ENCODE data around the gene ARID1A.

The ARID1A gene

DNA sequence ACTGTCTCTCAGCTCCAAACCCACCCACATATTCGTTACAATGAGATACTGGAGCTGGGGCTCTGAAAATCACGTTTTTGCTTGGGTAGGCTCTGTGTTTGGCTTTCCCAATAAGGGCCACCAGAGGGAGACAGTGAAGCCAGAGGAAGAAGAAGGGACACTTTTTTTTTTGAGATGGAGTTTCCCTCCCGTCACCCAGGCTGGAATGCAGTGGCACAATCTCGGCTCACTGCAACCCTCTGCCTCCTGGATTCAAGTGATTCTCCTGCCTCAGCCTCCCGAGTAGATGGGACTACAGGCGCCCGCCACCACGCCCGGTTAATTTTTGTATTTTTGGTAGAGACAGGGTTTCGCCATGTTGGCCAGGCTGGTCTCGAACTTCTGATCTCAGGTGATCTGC, 114.3 kb downstream of the ARID1A start:
- peak; percentile 88 for DNase-seq (ENCODE audit: low spot score)

DNA sequence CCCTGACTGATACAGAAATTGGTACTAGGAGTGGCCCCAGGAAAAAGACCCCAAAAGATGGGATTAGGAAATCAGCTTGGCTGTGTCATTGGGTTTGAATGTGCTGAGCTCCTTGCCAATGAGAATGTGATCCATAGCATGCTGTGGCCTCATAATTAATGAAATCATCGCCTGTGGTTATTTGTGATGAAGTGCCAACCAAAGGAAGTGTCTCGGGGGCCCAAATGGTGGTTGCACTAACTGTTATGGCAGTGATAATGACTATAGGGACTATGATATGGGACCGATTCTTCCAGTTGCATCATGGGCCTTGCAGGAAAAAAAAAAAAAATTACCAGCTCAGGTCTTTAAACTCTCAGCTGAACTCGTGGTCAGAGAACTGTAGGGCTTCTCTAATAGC, 115.2 kb downstream of the ARID1A start:
- TF ChIP-seq, protein P1, sequence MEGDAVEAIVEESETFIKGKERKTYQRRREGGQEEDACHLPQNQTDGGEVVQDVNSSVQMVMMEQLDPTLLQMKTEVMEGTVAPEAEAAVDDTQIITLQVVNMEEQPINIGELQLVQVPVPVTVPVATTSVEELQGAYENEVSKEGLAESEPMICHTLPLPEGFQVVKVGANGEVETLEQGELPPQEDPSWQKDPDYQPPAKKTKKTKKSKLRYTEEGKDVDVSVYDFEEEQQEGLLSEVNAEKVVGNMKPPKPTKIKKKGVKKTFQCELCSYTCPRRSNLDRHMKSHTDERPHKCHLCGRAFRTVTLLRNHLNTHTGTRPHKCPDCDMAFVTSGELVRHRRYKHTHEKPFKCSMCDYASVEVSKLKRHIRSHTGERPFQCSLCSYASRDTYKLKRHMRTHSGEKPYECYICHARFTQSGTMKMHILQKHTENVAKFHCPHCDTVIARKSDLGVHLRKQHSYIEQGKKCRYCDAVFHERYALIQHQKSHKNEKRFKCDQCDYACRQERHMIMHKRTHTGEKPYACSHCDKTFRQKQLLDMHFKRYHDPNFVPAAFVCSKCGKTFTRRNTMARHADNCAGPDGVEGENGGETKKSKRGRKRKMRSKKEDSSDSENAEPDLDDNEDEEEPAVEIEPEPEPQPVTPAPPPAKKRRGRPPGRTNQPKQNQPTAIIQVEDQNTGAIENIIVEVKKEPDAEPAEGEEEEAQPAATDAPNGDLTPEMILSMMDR (IDR thresholded peaks at IDR 0.05; ENCODE audit: extremely low read depth, missing control alignments) = no peak
- DNase-seq (ENCODE audit: low spot score) = no peak

More for the DNA sequence above, 114.3 kb downstream of the ARID1A start:
- TF ChIP-seq, protein P1 (IDR thresholded peaks at IDR 0.05; ENCODE audit: extremely low read depth, missing control alignments) = peak; percentile 72

DNA sequence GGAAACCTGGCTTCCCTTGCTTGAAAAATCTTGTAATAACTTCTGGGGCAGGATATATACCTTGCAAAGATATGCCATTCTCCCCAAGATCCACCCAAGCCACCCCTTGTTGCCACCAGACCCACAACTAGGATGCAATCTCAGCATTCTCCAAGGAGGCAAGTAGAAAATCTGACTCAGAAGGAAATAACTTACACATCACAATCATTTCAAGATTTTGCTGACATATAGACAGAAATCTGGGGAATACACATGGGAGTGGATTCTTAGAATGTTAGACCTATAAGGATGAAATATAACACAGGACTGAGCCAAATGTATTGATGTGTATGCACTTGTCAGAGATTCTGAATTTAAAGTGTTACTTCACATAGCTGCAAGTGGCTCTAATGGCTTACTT, 115.9 kb downstream of the ARID1A start:
- no peak for DNase-seq (ENCODE audit: low spot score)
- TF ChIP-seq, protein P1 (IDR thresholded peaks at IDR 0.05; ENCODE audit: extremely low read depth, missing control alignments) = no peak

DNA sequence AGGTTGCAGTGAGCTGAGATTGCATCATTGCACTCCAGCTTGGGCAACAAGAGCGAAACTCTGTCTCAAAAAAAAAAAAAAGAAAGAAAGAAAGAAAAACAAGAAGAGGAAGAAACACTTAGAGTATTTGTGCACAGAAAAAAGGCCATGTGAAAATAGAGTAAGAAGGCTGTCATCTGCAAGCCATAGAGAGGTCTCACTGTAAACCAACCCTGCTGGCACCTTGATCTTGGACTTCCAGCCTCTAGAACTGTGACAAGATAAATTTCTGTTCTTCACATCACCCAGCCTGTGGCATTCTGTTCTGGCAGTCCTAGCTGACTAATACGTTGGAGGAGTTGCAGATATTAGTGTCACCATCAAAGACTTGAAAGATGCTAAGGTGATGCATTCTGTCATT, 118.6 kb downstream of the ARID1A start:
- DNase-seq (ENCODE audit: low spot score) = no peak
- TF ChIP-seq, protein P1 (IDR thresholded peaks at IDR 0.05; ENCODE audit: extremely low read depth, missing control alignments) = no peak

DNA sequence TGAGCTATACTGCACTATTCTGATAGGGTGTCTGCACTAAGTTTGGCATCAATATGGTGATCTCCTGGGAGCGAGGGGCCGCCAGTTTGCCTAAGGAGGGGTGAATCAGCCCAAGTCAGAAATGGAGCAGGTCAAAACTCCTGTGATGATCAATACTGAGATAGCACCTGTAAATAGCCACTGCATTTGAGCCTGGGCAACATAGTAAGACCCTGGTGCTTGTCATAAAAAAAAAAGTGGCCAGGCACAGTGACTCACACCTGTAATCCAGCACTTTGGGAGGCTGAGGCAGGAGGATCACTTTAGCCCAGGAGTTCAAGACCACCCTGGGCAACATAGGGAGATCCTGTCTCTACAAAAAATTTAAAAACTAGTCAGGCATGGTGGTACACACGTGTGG, 119.1 kb downstream of the ARID1A start:
- TF ChIP-seq, protein P1 (IDR thresholded peaks at IDR 0.05; ENCODE audit: extremely low read depth, missing control alignments) = no peak
- DNase-seq (ENCODE audit: low spot score) = no peak

DNA sequence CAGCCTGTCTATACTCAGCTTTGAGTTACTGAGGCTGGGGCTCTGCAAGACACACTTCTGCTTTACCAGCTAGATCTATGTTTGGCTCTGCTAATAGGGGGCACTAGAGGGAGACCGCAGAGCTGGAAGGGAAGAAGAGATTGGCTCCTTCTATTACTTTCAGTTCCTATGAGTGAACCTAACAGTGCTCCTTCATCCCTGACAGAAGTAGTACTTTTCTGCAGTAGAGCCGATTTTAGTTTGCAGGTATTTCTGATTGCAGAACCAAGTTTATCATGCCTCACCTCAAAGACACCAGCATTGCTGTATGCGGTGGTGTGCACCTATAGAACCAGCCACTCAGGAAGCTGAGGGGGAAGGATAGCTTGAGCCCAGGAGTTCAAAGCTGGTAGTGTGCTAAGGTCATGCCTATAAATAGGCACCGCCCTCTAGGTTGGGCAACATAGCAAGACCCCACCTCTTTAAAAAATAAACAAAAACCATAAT, 125.0 kb downstream of the ARID1A start:
- DNase-seq (ENCODE audit: low spot score) = peak; percentile 89
- TF ChIP-seq, protein P1 (IDR thresholded peaks at IDR 0.05; ENCODE audit: extremely low read depth, missing control alignments) = no peak

DNA sequence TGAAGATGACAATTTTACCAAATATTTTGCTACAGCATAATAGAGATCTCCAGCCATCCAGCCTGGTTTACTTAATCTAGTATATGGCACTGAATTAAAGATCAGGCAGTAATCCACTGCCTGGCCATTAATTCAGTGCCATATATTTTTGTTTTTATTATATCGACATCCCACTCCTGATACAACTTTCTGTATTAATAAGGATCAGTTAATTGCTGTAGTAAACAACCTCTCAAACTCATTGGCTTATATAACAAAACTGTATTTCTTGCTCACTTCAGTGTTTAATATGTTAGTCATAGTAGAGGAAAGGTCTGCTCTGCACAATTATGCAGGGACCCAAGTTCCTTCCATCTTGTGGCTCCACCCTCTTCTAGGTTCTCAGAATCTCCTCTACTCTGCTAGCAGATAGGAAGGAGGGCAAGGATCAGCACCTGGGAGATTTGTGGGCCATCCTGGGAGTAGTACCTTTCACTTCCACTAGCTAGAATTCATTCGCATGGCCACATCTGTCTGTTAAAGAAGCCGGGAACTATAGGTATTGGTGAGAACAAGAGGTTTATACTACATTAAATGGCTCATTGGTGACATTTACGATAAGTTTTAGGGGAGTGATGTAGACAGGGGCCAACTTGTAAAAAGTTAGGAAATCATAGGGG, 127.1 kb downstream of the ARID1A start:
- DNase-seq (ENCODE audit: low spot score) = no peak

More for the DNA sequence above, 127.1 kb downstream of the ARID1A start:
- TF ChIP-seq, protein P1 (IDR thresholded peaks at IDR 0.05; ENCODE audit: extremely low read depth, missing control alignments) = no peak
